Neuronal stem cell (in vitro differentiated cells): ENCODE data around the gene MYB.

Experiments
- DNase-seq: peaks from one replicate; pipeline ENCODE4 v3.0.0-alpha.2; 2013; ENCODE audit warnings: low spot score
- H2AFZ ChIP-seq: one replicate; pipeline ENCODE4 v1.6.1; 2013; ENCODE audit warnings: mild to moderate bottlenecking, low read length, inconsistent platforms
- H2AK5ac ChIP-seq: 2 replicates; pipeline ENCODE4 v1.6.1; 2013; ENCODE audit warnings: low read depth, mild to moderate bottlenecking, inconsistent platforms, low read length, moderate library complexity, mixed read lengths
- H2BK120ac ChIP-seq: 2 replicates; pipeline ENCODE4 v1.6.1; 2013; ENCODE audit warnings: low read depth, mild to moderate bottlenecking, inconsistent platforms, low read length, moderate library complexity, mixed read lengths
- H2BK12ac ChIP-seq: one replicate; pipeline ENCODE4 v1.6.1; 2013; ENCODE audit warnings: low read length, inconsistent platforms
- H2BK15ac ChIP-seq: 2 replicates; pipeline ENCODE4 v1.6.1; 2013; ENCODE audit warnings: mild to moderate bottlenecking, low read length, inconsistent platforms, mixed read lengths
- H2BK5ac ChIP-seq: one replicate; pipeline ENCODE4 v1.6.1; 2013; ENCODE audit warnings: inconsistent platforms, mild to moderate bottlenecking, low read length, moderate library complexity
- H3K14ac ChIP-seq: one replicate; pipeline ENCODE4 v1.6.1; 2013; ENCODE audit warnings: low read length, inconsistent platforms
- H3K18ac ChIP-seq: 2 replicates; pipeline ENCODE4 v1.6.1; 2013; ENCODE audit warnings: low read length, inconsistent platforms
- H3K23ac ChIP-seq: 2 replicates; pipeline ENCODE4 v1.6.1; 2013; ENCODE audit warnings: low read depth, mild to moderate bottlenecking, mixed read lengths, low read length, inconsistent platforms; ENCODE audit not compliant: poor library complexity
- H3K27ac ChIP-seq: replicated peaks from 3 replicates; pipeline ENCODE4 v1.5.1; 2013; ENCODE audit warnings: low read length, inconsistent platforms
- H3K27me3 ChIP-seq, 3 experiments: 2 replicates each; pipeline ENCODE4 v1.6.1; 2013; ENCODE audit warnings: low read length in 3 of 3, mild to moderate bottlenecking in 2 of 3, inconsistent platforms in 1 of 3, low read depth in 1 of 3, mixed read lengths in 1 of 3, moderate library complexity in 1 of 3; ENCODE audit not compliant: control insufficient read depth in 3 of 3, insufficient read depth in 3 of 3
- H3K36me3 ChIP-seq, 2 donors: replicated peaks in 1 of 2; 2 replicates each; pipeline ENCODE4 v1.6.1; 2013; ENCODE audit warnings: low read length in 2 of 2; ENCODE audit not compliant: control insufficient read depth in 2 of 2, insufficient read depth in 2 of 2
- H3K4ac ChIP-seq: 2 replicates; pipeline ENCODE4 v1.6.1; 2013; ENCODE audit warnings: inconsistent platforms, mild to moderate bottlenecking, low read length, moderate library complexity
- H3K4me1 ChIP-seq, 2 donors: 1 replicate in 1 of 2; 2 replicates in 1 of 2; pipeline ENCODE4 v1.6.1; 2013; ENCODE audit warnings: low read length in 2 of 2, low read depth in 1 of 2; ENCODE audit not compliant: control insufficient read depth in 2 of 2, insufficient read depth in 1 of 2
- H3K4me2 ChIP-seq: one replicate; pipeline ENCODE4 v1.6.1; 2013; ENCODE audit warnings: mild to moderate bottlenecking, low read length, inconsistent platforms; ENCODE audit not compliant: insufficient read depth, poor library complexity, severe bottlenecking
- H3K4me3 ChIP-seq, 2 donors: 2 replicates each; pipeline ENCODE4 v1.5.1; 2013; ENCODE audit warnings: low read length in 2 of 2, mild to moderate bottlenecking in 2 of 2, inconsistent platforms in 1 of 2, moderate library complexity in 1 of 2
- H3K79me1 ChIP-seq: one replicate; pipeline ENCODE4 v1.6.1; 2013; ENCODE audit warnings: low read depth, mild to moderate bottlenecking, inconsistent platforms, low read length, moderate library complexity
- H3K9ac ChIP-seq: one replicate; pipeline ENCODE4 v1.6.1; 2013; ENCODE audit warnings: mild to moderate bottlenecking, low read depth, low read length, inconsistent platforms; ENCODE audit not compliant: poor library complexity
- H3K9me3 ChIP-seq, 2 donors: replicated peaks in 1 of 2; 2 replicates each; pipeline versions ENCODE3 to v1.6.1; 2013; ENCODE audit warnings: low read length in 2 of 2, mild to moderate bottlenecking in 2 of 2, inconsistent platforms in 1 of 2, low read depth in 1 of 2, mixed read lengths in 1 of 2, moderate library complexity in 1 of 2; ENCODE audit not compliant: control insufficient read depth in 2 of 2, insufficient read depth in 1 of 2
- H4K8ac ChIP-seq: one replicate; pipeline ENCODE4 v1.6.1; 2013; ENCODE audit warnings: low read depth, mild to moderate bottlenecking, inconsistent platforms, low read length, moderate library complexity
- H4K91ac ChIP-seq: one replicate; pipeline ENCODE4 v1.6.1; 2013; ENCODE audit warnings: low read length, low read depth, mild to moderate bottlenecking, inconsistent platforms; ENCODE audit not compliant: poor library complexity
- WGBS, 2 donors: extraction: QIAGEN DNeasy Blood & Tissue Kit; methylation state at CpG; one replicate each; pipeline ENCODE4 v1.1.7; 2013; ENCODE audit warnings: missing lambda C conversion rate in 2 of 2, mixed read lengths in 1 of 2; ENCODE audit not compliant: insufficient read length in 2 of 2, insufficient replicate concordance in 1 of 2; ENCODE audit errors: extremely low coverage in 2 of 2; 5-methylcytosine and 5-hydroxymethylcytosine counted together

The MYB gene

GRCh38 chr6:135204951-135205350 lies 23.8 kb downstream of the MYB start:
- H2BK12ac ChIP-seq: no peak overlapping the region
- H3K18ac ChIP-seq: no peak overlapping the region
- no peak overlapping the region for H3K4ac ChIP-seq
- H3K4me2 ChIP-seq: no peak overlapping the region
- H4K91ac ChIP-seq: no peak overlapping the region
- no peak overlapping the region for H4K8ac ChIP-seq
- peaks cover 4 to 45% of the 10 kb centered on the region in 2 donors for H3K36me3 ChIP-seq
- no peaks in the 10 kb centered on the region for H3K27me3 ChIP-seq
- peaks cover 0 to 11% of the 10 kb centered on the region in 2 donors for H3K9me3 ChIP-seq
- no peak overlapping the region for H3K23ac ChIP-seq
- H2BK120ac ChIP-seq: no peak overlapping the region
- no peak overlapping the region for H2AK5ac ChIP-seq
- no peak overlapping the region for H3K9ac ChIP-seq
- WGBS, 2 donors: no CpG with 5 or more reads among the region's 4 CpGs
- H3K4me1 ChIP-seq: no peaks in the 10 kb centered on the region
- H3K27ac ChIP-seq: no peak overlapping the region
- no peak overlapping the region for H2BK5ac ChIP-seq
- H2AFZ ChIP-seq: no peak overlapping the region
- H3K14ac ChIP-seq: no peak overlapping the region
- H3K4me3 ChIP-seq: no peak overlapping the region
- no peaks in the 10 kb centered on the region for H3K79me1 ChIP-seq
- no peak for DNase-seq
- H2BK15ac ChIP-seq: no peak overlapping the region

GRCh38 chr6:135209803-135210202 lies 28.7 kb downstream of the MYB start:
- no peak for DNase-seq
- no peak overlapping the region for H3K4me2 ChIP-seq
- H2BK15ac ChIP-seq: no peak overlapping the region
- no peak overlapping the region for H3K14ac ChIP-seq
- no peak overlapping the region for H3K18ac ChIP-seq
- H2BK5ac ChIP-seq: no peak overlapping the region
- no peak overlapping the region for H3K4me3 ChIP-seq
- no peak overlapping the region for H3K9ac ChIP-seq
- no peak overlapping the region for H2AK5ac ChIP-seq
- H3K9me3 ChIP-seq: peaks cover 0 to 11% of the 10 kb centered on the region in 2 donors
- no peak overlapping the region for H3K23ac ChIP-seq
- H4K8ac ChIP-seq: no peak overlapping the region
- no peak overlapping the region for H2BK120ac ChIP-seq
- H3K27me3 ChIP-seq: no peaks in the 10 kb centered on the region
- WGBS, 2 donors: no CpG with 5 or more reads among the region's 6 CpGs
- no peak overlapping the region for H4K91ac ChIP-seq
- no peaks in the 10 kb centered on the region for H3K79me1 ChIP-seq
- no peak overlapping the region for H3K4ac ChIP-seq
- H3K36me3 ChIP-seq: peaks cover 0 to 10% of the 10 kb centered on the region in 2 donors
- H2BK12ac ChIP-seq: no peak overlapping the region
- H3K27ac ChIP-seq: no peak overlapping the region
- H2AFZ ChIP-seq: no peak overlapping the region
- H3K4me1 ChIP-seq: no peaks in the 10 kb centered on the region

- no peak overlapping the region for H2BK15ac ChIP-seq
- H3K4me3 ChIP-seq: no peak overlapping the region
- no peak overlapping the region for H4K8ac ChIP-seq
- no CpG with 5 or more reads among the region's 12 CpGs for WGBS, 2 donors
- H3K4me1 ChIP-seq: no peaks in the 10 kb centered on the region
- H2BK5ac ChIP-seq: no peak overlapping the region
- no peak overlapping the region for H3K14ac ChIP-seq
- no peak overlapping the region for H2AFZ ChIP-seq
- no peak overlapping the region for H4K91ac ChIP-seq
- H3K9ac ChIP-seq: no peak overlapping the region
- H2BK12ac ChIP-seq: no peak overlapping the region
- no peak for DNase-seq
- no peak overlapping the region for H3K18ac ChIP-seq
- no peak overlapping the region for H3K4ac ChIP-seq
- H3K4me2 ChIP-seq: no peak overlapping the region
- no peak overlapping the region for H2AK5ac ChIP-seq
- no peak overlapping the region for H3K23ac ChIP-seq
- H3K9me3 ChIP-seq: peaks cover 0 to 11% of the 10 kb centered on the region in 2 donors
- no peak overlapping the region for H2BK120ac ChIP-seq
- no peaks in the 10 kb centered on the region for H3K79me1 ChIP-seq
- H3K27ac ChIP-seq: no peak overlapping the region
- peaks cover 0 to 10% of the 10 kb centered on the region in 2 donors for H3K36me3 ChIP-seq
- no peaks in the 10 kb centered on the region for H3K27me3 ChIP-seq
These were observed 29.7 kb downstream of the MYB start for GRCh38 chr6:135210632-135211305.

- no peak overlapping the region for H4K8ac ChIP-seq
- H2AK5ac ChIP-seq: no peak overlapping the region
- no peak overlapping the region for H3K4ac ChIP-seq
- H3K27ac ChIP-seq: no peak overlapping the region
- peaks cover 0 to 10% of the 10 kb centered on the region in 2 donors for H3K36me3 ChIP-seq
- no peak overlapping the region for H3K9ac ChIP-seq
- no peak overlapping the region for H2BK15ac ChIP-seq
- no peak overlapping the region for H4K91ac ChIP-seq
- DNase-seq: no peak
- H3K4me3 ChIP-seq: no peak overlapping the region
- H2BK5ac ChIP-seq: no peak overlapping the region
- H2AFZ ChIP-seq: no peak overlapping the region
- no peak overlapping the region for H2BK120ac ChIP-seq
- no peak overlapping the region for H3K4me2 ChIP-seq
- H3K23ac ChIP-seq: no peak overlapping the region
- H3K9me3 ChIP-seq: peaks cover 0 to 11% of the 10 kb centered on the region in 2 donors
- no peak overlapping the region for H3K14ac ChIP-seq
- WGBS, 2 donors: no CpG with 5 or more reads among the region's 2 CpGs
- H3K4me1 ChIP-seq: no peaks in the 10 kb centered on the region
- H3K18ac ChIP-seq: no peak overlapping the region
- H2BK12ac ChIP-seq: no peak overlapping the region
- no peaks in the 10 kb centered on the region for H3K27me3 ChIP-seq
- H3K79me1 ChIP-seq: no peaks in the 10 kb centered on the region
These were observed 30.2 kb downstream of the MYB start for GRCh38 chr6:135211306-135211702.
